ENCODE data around the gene FAM110C. TPM values are rescaled to one million over a fixed set of nuclear protein-coding genes. Genes with fewer than 3 reads are reported as not detected.

FAM110C gene
- total RNA-seq, 1 experiment from 2014 or later = 5.0 TPM

DNA sequence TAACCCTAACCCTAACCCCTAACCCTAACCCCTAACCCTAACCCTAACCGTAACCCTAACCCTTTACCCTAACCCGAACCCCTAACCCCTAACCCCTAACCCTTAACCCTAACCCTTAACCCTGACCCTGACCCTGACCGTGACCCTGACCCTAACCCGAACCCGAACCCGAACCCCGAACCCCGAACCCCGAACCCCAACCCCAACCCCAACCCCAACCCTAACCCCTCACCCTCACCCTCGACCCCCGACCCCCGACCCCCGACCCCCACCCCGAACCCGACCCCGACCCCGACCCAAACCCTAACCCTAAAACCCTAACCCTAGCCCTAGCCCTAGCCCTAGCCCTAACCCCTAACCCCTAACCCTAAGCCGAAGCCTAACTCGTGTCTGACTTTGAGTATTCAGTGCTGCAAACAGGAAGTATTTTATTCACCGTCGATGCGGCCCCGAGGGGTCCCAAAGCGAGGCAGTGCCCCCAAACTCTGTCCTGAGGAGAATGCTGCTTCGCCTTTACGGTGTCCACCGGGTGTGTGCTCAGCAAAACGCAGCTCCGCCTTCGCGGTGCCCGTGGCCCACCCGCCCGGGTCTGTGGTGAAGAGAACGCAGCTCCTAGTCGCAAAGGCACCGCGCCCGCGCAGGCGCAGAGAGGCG, 36.0 kb downstream of the FAM110C start:
- BruUV-seq (replicated peaks) = no TSS peak
- H3K9me2 ChIP-seq (replicated peaks; ENCODE audit: low read length) = no peaks in the 10 kb centered on the region
- H3K4me3 ChIP-seq (ENCODE audit: low read length) = no peak overlapping the region
- no peak overlapping the region for H3K4me2 ChIP-seq (ENCODE audit: low read length)
- H3K27me3 ChIP-seq (ENCODE audit: low read length) = no peaks in the 10 kb centered on the region
- H3K9ac ChIP-seq (ENCODE audit: low read length) = no peak overlapping the region
- intact Hi-C loops (cut with micrococcal nuclease) = no loop called here
- H3F3A ChIP-seq (ENCODE audit: low read length, unreplicated experiment) = no peaks in the 10 kb centered on the region
- no peak overlapping the region for H2AFZ ChIP-seq (ENCODE audit: low read length)
- TF ChIP-seq EZH2phosphoT487 (IDR thresholded peaks at IDR 0.05; ENCODE audit: borderline replicate concordance, low read length) (no peak), EZH2 (IDR thresholded peaks at IDR 0.05; ENCODE audit: low read length, unreplicated experiment) (no peak)
- TF ChIP-seq, protein P1, sequence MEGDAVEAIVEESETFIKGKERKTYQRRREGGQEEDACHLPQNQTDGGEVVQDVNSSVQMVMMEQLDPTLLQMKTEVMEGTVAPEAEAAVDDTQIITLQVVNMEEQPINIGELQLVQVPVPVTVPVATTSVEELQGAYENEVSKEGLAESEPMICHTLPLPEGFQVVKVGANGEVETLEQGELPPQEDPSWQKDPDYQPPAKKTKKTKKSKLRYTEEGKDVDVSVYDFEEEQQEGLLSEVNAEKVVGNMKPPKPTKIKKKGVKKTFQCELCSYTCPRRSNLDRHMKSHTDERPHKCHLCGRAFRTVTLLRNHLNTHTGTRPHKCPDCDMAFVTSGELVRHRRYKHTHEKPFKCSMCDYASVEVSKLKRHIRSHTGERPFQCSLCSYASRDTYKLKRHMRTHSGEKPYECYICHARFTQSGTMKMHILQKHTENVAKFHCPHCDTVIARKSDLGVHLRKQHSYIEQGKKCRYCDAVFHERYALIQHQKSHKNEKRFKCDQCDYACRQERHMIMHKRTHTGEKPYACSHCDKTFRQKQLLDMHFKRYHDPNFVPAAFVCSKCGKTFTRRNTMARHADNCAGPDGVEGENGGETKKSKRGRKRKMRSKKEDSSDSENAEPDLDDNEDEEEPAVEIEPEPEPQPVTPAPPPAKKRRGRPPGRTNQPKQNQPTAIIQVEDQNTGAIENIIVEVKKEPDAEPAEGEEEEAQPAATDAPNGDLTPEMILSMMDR (conservative IDR thresholded peaks at IDR 0.05; ENCODE audit: low read depth, low read length) = no peak
- H3K36me3 ChIP-seq (ENCODE audit: low read depth, low read length) = no peaks in the 10 kb centered on the region
- ChIA-PET CTCF (no interaction called here), POLR2A (ENCODE audit: unreplicated experiment) (no interaction called here)
- no peaks in the 10 kb centered on the region for H3K79me2 ChIP-seq (ENCODE audit: low read length)
- H3K27ac ChIP-seq (ENCODE audit: low read length) = no peak overlapping the region
- H4K20me1 ChIP-seq (ENCODE audit: low read length) = no peaks in the 10 kb centered on the region
- no peaks in the 10 kb centered on the region for H3K9me3 ChIP-seq (ENCODE audit: low read length)
- ATAC-seq (no peak), DNase-seq (no peak)
- no peaks in the 10 kb centered on the region for H3K4me1 ChIP-seq (ENCODE audit: insufficient read depth, low read length)

Other genes starting within 250 kb of the FAM110C start
- 28.6 and 29.1 TPM in 2 replicates for gene SH3YL1, start 217.5 kb upstream of the FAM110C start, total RNA-seq (2014; rRNA removed)
- 109 and 149 TPM in 2 replicates for gene ACP1, start 218.4 kb upstream of the FAM110C start, total RNA-seq (2014; rRNA removed)
- 3.6 TPM in 1 of 2 replicates, not detected in the other for gene ALKAL2, start 241.6 kb upstream of the FAM110C start, total RNA-seq (2014; rRNA removed)

Data from PC-3 (cell line).